EL (cell line): ENCODE data around the gene S100A14.
"Not testable (repeated sequence)": the region's sequence is repeated elsewhere in the genome, so short reads cannot be mapped to it uniquely, and the experiment has no call there.

Experiments used
- DNase-seq: peaks from one replicate; pipeline ENCODE4 v3.0.0-alpha.2; 2016

S100A14 gene

DNA sequence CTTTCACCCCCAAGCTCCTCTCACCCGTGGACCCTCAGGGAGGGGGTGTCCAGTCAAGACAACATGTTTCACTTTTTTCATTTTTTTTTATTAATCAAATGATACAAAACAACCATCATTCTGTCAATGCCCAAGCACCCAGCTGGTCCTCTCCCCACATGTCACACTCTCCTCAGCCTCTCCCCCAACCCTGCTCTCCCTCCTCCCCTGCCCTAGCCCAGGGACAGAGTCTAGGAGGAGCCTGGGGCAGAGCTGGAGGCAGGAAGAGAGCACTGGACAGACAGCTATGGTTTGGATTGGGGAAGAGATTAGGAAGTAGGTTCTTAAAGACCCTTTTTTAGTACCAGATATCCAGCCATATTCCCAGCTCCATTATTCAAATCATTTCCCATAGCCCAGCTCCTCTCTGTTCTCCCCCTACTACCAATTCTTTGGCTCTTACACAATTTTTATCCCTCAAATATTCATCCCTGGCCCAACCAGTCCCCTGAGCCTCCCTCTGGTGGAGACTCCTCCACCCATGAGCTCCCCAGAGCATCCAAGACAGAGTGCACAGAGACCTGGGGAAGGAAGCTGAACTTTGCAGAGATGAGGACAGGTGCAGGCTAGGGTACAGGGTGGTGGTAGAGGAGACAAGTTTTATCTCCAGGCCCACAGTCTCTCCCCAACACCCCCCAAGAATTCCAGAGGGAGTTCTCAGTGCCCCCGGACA, 1.8 kb downstream of the S100A14 start:
- DNase-seq: no peak

DNA sequence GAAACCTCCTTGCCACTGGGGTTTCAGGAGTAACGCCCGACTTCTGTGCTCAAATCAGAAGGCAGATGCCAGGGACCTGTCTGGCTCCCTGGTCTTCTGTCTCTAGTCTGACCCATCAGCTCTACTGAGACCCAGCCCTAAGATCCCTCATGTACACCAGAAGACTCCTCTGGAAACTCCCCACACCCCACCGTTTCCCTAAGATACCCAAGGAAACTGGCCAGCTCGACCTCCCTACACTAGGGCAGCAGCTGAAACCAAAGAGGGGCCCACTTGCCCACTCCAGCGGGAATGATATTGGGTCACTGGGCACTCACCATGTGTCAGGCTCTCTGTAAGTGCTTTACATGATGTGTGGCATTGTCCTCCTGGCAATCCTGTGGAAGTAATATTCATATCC, 2.7 kb downstream of the S100A14 start:
- no peak for DNase-seq

DNA sequence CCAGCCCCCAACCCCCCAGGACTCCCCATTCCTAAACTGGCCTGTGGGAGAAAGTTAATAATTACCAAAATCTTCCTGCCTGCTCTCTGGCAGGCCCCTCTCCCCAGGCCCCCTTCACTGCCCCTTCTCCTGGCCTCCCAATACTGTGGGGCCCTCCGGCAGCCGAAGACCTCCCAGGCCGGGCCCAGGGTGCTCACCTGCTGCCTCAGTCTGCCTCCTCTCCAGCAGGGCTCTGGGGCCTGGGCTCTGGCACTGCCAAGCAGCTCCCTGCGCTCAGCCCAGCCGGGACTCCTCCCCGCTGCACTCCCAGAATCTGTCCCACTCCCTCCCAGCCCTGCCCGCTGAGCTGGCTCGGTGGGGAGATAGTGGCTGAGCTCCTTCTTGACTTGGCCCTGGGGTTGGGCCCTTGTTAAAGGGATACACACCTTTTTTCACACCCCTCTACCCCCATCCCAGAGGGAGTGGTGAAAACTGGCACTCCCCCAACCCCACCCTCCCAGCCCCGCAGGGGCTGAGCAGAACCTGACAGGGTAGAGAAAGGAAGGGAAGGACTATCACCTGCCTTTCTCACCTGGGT, 3.3 kb downstream of the S100A14 start, which contains the start of gene S100A16:
S100A16 (minus strand) TSS at position 383 of the 577 bp plus-strand sequence. CDS start 4,986 bp downstream, outside the sequence.
- DNase-seq: peak; percentile 77

DNA sequence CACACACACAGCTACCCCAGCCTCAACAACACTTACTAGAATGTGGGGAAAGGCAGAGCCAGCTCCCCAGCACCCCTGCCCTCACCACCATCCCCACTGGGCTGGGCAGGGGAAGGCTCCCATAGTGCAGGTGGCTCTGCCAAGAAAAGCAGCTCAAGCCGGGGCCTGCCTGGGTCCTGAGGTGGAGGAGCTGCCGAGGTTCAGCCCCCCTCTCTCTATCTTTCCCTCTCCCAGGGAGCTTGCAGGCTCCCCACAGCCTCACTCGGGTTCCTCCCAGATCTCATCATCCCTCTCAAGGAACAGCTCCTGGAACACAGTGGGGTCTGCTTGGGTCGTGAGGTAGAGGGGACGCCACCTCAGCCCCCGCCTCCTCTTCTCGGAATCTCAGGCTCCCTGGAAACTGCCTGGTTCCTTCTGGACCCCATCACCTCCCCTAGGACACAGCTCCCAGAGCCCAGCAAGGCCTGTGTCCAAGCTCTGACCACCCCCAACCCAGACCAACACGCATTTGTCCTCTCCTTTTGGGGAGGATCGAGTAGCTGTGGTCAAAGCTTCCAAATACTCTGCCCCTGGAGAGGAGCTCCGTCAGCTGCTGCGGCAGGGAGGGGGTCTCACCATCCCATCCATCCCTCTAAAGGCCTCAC, 3.9 kb downstream of the S100A14 start:
- no peak for DNase-seq

DNA sequence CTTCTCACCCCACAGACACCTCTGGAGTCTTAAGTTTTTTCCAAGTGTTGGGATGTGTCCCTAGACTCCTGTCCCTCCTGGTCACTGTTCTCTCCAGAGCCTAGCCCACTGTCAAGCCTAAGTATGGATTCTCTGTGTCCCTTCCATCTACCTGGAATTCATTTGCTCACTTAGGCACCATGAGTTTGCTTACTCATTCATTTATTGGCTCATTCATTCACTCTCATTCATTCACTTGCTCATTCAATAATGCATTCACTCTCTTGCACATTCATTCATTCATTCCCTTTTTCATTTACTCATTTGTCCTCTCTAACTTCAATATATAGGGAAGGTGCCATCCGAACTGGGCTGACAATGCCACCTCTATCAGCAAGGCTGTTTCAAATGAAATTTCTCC, 4.8 kb downstream of the S100A14 start:
- DNase-seq: no peak

DNA sequence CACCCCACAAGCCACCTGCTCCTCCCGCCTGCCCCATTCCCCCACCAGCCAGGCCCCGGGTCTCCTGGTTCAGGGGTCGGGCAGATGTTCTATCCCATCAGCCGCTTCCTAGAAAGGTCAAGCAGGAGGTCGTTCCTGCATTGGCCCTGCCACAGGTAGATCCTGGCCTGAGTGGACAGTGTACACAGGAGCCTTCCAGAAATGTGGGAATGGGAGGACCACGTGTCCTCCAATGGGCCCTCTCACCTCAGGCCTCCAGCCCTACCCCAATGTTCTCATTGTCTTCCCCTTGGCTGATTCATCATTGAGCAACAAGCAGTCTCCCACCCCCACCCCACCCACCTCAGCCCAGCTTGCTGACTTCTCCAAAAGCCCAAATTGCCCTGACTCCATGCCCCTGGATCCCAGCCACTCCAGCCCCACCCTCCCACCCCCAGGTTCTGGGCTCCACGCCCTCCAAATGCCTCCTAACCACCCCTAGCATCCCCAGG, 5.3 kb downstream of the S100A14 start:
- DNase-seq: peak; percentile 68

DNA sequence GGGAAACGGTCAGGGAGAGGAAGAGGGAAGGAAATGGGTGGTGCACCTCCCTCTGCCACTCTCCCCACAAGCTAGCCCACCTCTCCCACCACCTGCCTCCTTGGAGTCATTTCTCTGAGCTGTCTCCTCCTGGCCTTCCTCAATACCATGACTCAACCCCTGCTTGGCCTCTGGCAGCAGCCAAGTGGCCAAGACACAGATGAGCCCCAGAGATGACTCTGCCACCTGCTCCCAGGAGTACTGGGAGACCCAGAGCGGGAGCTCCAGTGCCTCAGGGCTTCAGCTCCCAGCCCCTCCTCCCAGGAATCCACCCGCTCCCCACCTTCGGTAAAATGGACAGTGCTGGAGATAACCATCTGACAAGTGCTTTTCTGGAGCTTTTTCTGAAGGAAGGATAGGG, 5.8 kb downstream of the S100A14 start:
- DNase-seq: peak; percentile 73

DNA sequence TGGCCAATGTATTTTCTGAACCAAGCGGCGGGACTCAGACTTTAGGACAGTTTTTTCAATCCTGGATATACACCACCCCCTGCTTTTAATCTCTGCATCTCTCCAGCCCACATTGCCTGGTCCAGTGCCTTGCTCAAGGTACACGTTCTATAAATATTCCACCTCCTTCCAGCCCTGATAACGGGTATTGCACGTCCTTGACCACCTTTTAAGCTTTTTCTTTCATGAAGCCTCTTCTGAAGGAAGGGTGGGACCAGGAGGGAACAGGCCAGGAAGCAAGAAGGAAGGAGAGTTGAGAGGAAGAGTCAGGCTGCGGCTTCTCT, 6.6 kb downstream of the S100A14 start:
- DNase-seq: no peak

DNA sequence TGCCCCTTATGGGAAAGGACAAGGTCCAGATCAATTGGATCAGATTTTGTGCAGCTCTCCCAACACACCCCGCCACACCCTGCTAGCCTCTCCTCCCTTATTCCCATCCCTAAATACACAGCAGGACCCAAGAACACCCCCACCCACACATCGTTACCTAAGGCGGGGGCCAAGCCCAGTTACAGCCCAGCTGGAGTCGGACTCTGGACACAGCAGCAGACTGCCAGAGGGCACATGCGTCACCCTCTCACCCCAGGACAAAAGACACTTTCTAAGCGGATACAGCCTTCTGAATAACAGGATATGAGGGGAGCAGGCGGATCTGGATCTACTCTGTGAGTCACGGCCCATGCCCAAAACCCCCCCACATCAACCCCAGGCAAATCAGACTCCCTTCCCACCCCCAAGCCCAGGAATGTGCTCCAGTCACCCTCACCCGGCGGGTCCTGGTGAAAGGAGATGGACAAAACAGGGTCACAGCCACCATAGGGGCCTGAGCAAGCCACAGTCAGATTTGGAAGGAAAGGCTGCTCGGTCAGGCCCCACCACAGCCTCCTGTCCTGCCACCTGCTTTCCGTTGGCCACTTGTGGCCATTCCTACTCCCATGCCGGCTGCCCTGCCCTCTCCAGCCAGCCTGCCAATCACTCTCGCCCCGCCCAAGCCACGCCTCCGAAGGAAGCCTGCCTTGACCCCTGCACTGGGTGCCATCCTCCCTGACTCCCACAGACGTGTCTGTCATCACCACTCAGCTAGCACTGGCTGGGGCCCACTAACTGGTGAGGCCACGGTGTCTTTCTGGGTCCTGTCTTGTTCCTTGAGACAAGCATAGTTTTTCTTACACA, 7.2 kb downstream of the S100A14 start:
- peak; percentile 99 for DNase-seq

DNA sequence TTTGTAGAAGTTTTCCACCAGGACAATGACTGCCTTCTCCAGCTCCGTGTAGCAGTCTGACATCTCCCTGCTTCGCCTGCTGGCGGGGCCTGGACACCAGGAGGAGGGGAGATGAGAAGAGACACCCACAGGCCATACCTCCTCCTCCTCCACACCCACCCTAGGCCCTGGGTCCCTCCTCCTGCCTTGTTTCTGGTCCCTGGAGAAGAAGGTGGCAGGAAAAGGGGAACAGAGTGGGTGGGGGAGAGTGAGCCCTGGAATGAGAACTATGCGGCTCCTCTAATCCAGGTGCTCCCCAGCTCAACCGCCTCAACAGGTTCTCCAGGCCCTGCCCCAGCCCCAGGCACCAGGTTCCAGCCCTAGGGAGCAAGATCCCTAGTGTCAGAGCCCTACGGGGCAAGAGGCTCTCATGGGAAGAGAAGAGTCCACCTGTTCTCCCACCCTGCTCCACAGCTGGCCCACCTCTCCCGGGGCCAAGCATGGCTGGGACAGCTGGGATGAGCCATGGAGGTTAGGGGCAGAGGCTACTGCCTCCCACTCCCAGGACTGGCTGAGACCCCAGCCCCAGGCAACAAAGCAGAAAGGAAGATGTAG, 7.9 kb downstream of the S100A14 start:
- DNase-seq: no peak

DNA sequence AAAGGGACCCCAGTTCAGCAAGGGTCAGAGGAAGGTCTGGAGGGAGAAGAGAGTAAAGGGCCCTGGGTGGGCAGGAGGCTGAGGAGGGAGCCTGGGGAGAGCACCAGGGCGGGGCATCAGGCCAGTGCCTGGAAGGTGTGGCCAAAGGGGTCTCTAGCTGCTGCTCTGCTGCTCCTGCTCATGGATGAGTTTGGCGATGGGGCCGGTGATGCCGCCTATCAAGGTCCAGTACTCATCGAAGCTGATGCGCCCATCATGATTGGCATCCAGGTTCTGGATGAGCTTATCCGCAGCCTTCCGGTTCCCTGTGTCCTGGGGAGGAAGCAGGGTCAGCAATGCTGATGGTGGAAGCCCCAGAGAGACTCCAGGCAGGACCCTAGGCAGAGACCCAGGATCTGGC, 8.7 kb downstream of the S100A14 start:
- DNase-seq: no peak

DNA sequence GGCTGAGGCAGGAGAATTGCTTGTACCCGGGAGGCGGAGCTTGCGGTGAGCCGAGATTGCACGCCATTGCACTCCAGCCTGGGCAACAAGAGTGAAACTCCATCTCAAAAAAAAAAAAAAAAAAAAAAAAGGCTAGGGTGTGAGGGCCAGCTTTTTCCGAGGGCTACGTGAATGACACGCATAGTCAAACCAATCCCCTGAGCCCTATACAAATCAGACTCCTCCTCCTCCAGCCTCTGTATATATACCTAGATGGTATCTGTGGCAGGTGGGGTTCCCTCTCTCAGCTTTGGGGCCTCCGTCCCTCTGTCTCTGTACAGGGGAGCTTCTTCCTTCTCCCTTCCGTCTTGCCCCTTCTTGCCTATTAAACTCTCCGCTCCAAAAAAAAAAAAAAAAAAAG, 9.9 kb downstream of the S100A14 start:
- no peak for DNase-seq

DNA sequence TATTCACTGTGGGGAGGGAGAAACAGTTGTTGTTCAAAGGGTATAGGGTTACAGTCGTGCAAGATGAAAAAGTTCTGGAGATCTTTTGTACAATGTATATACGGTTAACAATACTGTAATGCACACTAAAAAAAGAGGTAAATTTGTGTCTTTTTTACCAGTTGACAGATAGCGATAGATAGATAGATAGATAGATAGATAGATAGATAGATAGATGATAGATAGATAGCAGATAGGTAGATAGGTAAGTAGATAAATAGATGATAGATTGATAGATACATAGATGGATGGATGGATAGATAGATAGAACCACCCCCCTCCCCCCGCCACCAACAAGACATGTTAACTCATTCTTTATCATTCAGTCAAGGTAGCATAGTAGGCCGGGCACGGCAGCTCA, 13.4 kb downstream of the S100A14 start:
- DNase-seq: no peak

DNA sequence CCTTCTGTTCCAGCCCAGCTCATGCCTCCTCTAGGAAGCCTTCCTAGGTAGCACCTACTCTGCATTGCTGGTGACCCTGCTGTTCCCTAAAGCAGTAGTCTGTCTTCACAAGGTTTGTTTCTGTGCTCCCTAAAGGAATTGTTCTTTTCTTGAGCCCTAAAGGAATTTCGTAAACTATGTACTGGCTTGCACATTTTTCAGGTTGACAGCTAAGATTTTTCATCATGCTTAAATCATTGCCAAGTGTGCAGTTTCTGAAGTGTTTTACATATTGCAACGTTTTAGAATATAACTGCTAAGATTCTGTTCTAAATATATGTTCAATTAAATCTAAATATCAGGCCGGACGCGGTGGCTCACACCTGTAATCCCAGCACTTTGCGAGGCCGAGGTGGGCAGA, 16.3 kb downstream of the S100A14 start:
- DNase-seq: no peak

DNA sequence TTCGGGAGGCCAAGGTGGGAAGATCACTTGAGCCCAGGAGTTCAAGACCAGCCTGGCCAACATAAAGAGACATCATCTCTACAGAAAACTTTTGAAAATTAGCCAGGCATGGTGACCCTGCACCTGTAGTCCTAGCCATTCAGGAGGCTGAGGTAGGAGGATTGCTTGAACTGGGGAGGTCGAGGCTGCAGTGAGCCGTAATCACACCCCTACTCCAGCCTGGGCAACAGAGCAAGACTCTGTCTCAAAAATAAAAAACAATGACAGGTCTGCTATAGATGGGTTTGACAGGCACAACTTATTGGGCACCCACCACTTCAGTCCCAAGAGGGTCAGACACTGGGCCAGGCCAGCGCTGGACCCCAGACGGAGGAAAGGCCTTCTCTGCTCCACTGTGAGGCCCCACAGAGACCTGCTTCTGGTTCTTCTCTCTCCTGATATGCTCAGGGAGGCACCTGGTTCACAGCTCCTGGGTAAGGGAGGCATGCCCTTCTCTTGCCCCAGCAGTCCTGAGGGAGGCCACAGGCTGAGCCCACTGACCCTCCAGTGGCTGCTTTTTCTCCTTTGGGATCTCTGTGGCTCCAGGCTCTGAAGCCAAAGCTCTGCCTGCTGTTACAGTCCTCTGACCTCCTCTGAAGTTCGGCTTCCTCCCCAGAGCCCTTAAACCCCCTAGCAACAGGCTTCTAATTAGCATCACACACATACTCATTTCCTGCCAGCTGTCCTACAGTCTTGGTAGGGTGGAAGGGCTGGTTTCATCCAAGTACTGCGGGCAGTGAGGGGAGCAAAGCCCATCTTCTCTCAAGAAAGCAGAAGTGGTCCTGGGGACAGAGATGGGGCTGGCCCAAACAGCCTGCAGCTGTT, 17.6 kb downstream of the S100A14 start:
- peak; percentile 79 for DNase-seq

DNA sequence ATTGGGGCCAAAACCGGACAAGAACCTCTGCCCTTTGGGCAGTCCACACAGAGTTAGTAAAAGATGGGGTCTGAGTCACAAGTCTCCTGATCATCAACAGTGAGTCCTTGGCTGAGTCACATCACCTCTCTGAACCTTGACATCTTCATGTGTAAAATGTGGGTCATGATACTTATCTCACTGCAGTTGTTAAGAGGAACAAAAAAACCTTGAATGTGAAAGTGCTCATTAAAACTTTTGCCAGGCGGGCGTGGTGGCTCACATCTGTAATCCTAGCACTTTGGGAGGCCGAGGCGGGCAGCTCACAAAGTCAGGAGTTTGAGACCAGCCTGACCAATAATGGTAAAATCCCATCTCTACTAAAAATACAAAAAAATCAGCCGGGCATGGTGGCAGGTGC, 18.9 kb downstream of the S100A14 start:
- DNase-seq: peak; percentile 82

DNA sequence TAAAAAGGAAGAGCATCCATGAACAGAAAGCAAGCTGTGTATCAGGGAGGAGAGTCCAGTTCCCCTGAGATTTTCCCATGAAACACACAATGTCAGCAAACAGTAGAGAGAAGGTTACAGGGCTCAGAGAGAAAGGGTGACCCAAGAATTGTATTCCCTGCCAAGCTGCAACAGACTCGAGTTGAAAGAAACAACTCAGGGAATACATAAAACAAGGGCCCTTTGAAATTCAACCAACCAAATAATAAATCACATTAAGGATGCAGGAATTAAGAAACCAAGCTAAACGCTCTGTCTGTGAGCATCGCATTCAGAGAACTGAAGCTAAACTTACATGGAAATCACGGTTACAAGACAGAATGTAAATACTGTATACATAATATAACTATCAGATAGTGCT, 23.4 kb downstream of the S100A14 start:
- DNase-seq: no peak

DNA sequence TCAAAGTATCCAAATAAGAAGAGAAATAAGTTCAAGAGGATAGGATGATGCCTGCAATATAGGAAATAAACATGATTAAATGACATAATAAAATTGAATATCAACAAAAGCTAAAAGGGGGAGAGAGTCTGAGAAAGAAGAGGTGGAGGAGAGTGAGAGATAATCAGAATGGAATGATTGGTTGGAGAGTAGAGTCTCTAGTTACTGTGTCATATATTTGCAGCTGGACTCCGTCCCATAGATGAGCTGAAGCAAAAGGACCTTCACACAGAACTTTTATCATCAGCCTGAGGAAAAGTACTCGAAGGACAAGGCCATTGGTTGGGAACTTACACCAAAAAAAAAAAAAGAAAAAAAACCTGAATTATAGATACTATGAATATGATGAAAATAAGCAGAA, 27.6 kb downstream of the S100A14 start:
- DNase-seq: no peak

DNA sequence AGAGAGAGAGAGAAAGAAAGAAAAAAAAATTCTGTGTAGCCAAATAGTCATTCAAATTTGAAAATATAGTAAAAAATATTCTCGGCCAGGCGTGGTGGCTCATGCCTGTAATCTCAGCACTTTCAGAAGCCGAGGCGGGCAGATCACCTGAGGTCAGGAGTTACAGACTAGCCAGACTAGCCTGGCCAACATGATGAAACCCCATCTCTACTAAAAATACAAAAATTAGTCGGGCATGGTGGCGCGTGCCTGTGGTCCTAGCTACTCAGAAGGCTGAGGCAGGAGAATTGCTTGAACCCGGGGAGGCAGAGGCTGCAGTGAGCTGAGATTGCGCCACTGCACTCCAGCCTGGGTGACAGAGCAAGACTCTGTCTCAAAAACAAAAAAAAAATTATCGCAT, 28.1 kb downstream of the S100A14 start:
- not testable (repeated sequence) for DNase-seq

DNA sequence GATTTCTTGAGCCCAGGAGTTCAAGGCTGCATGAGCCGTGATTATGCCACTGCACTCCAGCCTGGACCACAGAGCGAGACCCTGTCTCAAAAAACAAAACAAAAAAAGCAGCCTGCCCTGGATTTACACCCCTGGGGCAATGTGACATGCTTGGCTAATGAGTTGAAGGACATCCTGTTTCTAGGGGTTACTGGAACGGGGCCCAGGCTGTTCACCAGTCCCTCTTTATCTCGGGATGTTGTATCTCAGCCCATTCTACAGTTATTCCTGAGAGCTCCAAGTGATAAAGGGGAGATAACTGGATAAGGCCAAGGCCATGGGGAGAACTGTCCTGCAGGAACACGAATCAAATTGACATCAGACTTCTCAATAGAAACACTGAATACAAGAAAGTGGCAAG, 28.8 kb downstream of the S100A14 start:
- peak; percentile 71 for DNase-seq

DNA sequence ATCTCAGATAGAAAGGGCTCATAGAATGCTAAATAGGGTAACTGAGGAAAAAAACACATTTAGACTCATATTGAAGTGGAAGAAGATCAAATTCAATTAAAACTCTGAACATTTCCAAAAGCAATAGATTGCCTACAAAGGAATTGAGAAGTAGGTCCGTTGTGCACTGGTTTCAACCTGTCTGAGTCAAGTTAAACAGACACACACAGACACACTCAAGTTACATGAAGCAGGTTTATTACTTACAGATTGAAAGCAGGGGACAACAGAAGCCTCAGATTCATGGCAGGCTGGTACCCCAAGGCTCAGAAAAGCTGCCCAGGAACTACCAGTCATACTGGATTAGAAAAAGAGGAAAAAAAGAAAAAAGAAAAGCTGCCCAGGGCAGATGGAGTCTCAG, 29.8 kb downstream of the S100A14 start:
- no peak for DNase-seq

DNA sequence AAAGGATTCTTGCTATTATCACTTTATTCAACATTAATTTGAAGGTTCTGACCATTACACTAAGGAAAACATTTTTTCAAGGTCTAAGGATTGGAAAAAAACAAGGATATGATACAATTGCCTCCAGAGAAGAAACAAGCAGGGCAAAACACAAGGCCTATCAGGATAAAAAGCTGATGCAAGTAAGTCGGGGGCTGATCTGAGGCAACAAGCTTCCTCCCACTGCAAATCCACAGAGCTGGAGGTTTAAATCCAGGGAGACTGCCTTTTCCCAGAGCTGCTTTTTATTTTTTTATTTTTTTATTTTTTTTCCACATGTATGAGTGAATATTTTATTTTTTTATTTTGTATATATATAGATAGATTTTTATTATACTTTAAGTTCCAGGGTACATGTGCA, 31.1 kb downstream of the S100A14 start:
- no peak for DNase-seq
